BJ (cell line): ENCODE results near the gene CAPN2. TPM values are rescaled to one million over a fixed set of nuclear protein-coding genes. Genes with fewer than 3 reads are reported as not detected.
"Not testable (repeated sequence)": the region's sequence is repeated elsewhere in the genome, so short reads cannot be mapped to it uniquely, and the experiment has no call there.

Source experiments
- CTCF ChIA-PET: fragments of 350-600 bp; formaldehyde crosslinking; extraction: SDS; loops from one replicate; lab custom pipeline; 2021; ENCODE audit warnings: antibody characterized with exemption, inconsistent platforms; lab: Yijun Ruan, JAX
- POLR2A ChIA-PET: fragments of 300-600 bp; sonication (Branson Sonifier 250); formaldehyde crosslinking; extraction: SDS; loops from one replicate; lab custom pipeline; 2021; ENCODE audit warnings: antibody characterized with exemption; lab: Charles Lee
- DNase-seq: peaks from one replicate; pipeline ENCODE4 v3.0.0-alpha.2; 2011; ENCODE audit warnings: low read depth
- H3K27me3 ChIP-seq: 2 replicates; pipeline ENCODE4 v1.6.0; 2011; ENCODE audit warnings: low read length; ENCODE audit not compliant: control insufficient read depth, insufficient read depth
- H3K36me3 ChIP-seq: 2 replicates; pipeline ENCODE4 v1.5.1; 2011; ENCODE audit warnings: low read length; ENCODE audit not compliant: control insufficient read depth, insufficient read depth
- H3K4me3 ChIP-seq: 2 replicates; pipeline ENCODE4 v1.5.1; 2011; ENCODE audit warnings: low read depth, mild to moderate bottlenecking, control low read depth, low read length
- polyA plus RNA-seq: library from polyadenylated mRNA; depleted of rRNA; stranded (reverse); fragments of >200 nt; gene quantifications from 2 replicates; pipeline ENCODE4 v1.2.3, GENCODE V29; 2011
- TF ChIP-seq, protein P1 (sequence below): IDR thresholded peaks from 2 replicates; pipeline ENCODE4 v1.5.1; 2011; ENCODE audit warnings: low read depth, mild to moderate bottlenecking, control low read depth, inconsistent platforms, low read length, moderate library complexity; ENCODE audit not compliant: insufficient read depth

CAPN2 gene
- polyA plus RNA-seq, 1 experiment: 222 TPM

DNA sequence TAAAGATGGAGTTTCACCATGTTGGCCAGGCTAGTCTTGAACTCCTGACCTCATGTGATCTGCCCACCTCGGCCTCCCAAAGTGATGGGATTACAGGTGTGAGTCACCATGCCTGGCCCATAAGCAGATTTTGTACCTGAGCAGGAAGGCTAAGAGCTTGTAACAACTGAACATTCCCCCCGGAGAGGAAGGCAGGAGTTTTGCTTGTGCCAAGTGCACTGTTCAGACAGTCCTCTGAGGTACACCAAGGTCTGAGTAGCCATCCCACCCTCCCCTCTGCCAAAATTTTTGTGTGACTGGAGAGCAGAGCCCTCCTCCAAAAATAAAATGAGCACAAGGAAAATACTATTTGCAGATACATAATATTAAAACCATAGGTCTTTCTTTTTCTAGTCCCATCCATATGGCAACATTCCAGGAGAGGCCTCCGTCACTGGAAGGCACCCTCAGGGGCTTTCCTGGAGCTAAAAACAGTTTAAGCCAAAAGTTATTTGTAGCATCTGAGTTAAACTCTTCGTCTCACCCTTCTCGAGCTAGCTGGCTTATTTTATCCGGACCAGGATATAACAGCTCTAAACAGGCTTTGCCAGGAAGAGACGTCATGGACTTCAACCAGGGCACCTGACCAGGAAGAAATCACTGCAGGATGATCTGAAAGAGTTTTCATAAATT is 27.2 kb downstream of the CAPN2 start:
- CTCF ChIA-PET: interaction anchor here (1.2 to 3.7 kb wide), 3 partner anchors 9 to 27 kb away, joined by 3 to 28 read pairs (median 17); partner anchors contain the start of gene CAPN2

GRCh38 chr1:223740038-223740736 is 27.8 kb downstream of the CAPN2 start:
- H3K27me3 ChIP-seq, DNase-seq, POLR2A ChIA-PET, H3K4me3 ChIP-seq: not testable (repeated sequence)
- CTCF ChIA-PET: interaction anchor here (3.7 kb wide), 1 partner anchor 9 kb away, joined by 28 read pairs; no protein-coding TSS in a partner anchor
- H3K36me3 ChIP-seq: peaks cover 14% of the 10 kb centered on the region

More for the DNA sequence above, 27.2 kb downstream of the CAPN2 start:
- H3K36me3 ChIP-seq: peaks cover 11% of the 10 kb centered on the region
- no peak for DNase-seq
- no peaks in the 10 kb centered on the region for H3K27me3 ChIP-seq
- no peak overlapping the region for H3K4me3 ChIP-seq
- TF ChIP-seq, protein P1, sequence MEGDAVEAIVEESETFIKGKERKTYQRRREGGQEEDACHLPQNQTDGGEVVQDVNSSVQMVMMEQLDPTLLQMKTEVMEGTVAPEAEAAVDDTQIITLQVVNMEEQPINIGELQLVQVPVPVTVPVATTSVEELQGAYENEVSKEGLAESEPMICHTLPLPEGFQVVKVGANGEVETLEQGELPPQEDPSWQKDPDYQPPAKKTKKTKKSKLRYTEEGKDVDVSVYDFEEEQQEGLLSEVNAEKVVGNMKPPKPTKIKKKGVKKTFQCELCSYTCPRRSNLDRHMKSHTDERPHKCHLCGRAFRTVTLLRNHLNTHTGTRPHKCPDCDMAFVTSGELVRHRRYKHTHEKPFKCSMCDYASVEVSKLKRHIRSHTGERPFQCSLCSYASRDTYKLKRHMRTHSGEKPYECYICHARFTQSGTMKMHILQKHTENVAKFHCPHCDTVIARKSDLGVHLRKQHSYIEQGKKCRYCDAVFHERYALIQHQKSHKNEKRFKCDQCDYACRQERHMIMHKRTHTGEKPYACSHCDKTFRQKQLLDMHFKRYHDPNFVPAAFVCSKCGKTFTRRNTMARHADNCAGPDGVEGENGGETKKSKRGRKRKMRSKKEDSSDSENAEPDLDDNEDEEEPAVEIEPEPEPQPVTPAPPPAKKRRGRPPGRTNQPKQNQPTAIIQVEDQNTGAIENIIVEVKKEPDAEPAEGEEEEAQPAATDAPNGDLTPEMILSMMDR: no peak
- POLR2A ChIA-PET: no interaction called here

GRCh38 chr1:223741861-223742260 is 29.5 kb downstream of the CAPN2 start:
- H3K27me3 ChIP-seq: no peaks in the 10 kb centered on the region
- no peak for DNase-seq
- H3K36me3 ChIP-seq: peaks cover 22% of the 10 kb centered on the region
- TF ChIP-seq, protein P1: no peak
- POLR2A ChIA-PET: no interaction called here
- no peak overlapping the region for H3K4me3 ChIP-seq
- CTCF ChIA-PET: interaction anchor here (1.3 to 3.9 kb wide), 2 partner anchors 7 to 29 kb away, joined by 7 to 14 read pairs; partner anchors contain the start of gene CAPN2

- ChIA-PET POLR2A (no interaction called here), CTCF (interaction anchor here (0.7 to 3.9 kb wide), 2 partner anchors 12 to 30 kb away, joined by 3 to 14 read pairs; partner anchors contain the start of gene CAPN2)
- no peak for DNase-seq
- TF ChIP-seq, protein P1: no peak
- Histone ChIP-seq H3K4me3 (no peak overlapping the region), H3K27me3 (no peaks in the 10 kb centered on the region), H3K36me3 (peaks cover 27% of the 10 kb centered on the region)
Observed at GRCh38 chr1:223742856-223743517, 30.6 kb downstream of the CAPN2 start.

GRCh38 chr1:223745731-223746130 is 33.4 kb downstream of the CAPN2 start:
- ChIA-PET CTCF (interaction anchor here (1.1 to 1.6 kb wide), 3 partner anchors 12 to 43 kb away, joined by 3 to 6 read pairs (median 4); partner anchors contain the start of gene CAPN2), POLR2A (no interaction called here)
- H3K4me3 ChIP-seq: no peak overlapping the region
- DNase-seq: no peak
- TF ChIP-seq, protein P1: no peak
- H3K36me3 ChIP-seq: peaks cover 30% of the 10 kb centered on the region
- H3K27me3 ChIP-seq: no peaks in the 10 kb centered on the region
